Right renal cortex interstitium (tissue), 3 donors: ENCODE data around the gene TM4SF5. TPM values are rescaled to one million over a fixed set of nuclear protein-coding genes. Genes with fewer than 3 reads are reported as not detected.

ENCODE experiments used
- DNase-seq, 3 donors: peaks; one replicate each; pipeline ENCODE4 v3.0.0-alpha.2; 2013; ENCODE audit warnings: low read depth in 3 of 3, low spot score in 2 of 3
- polyA plus RNA-seq, 3 donors: library from polyadenylated mRNA; unstranded; fragments of 120-200 nt; gene quantifications; one replicate each; pipeline ENCODE4 v1.2.1, GENCODE V29; 2013; ENCODE audit not compliant: insufficient read length in 3 of 3

The TM4SF5 gene
- polyA plus RNA-seq = 1 to 10 TPM in 2 of 3 donors, under 1 TPM in 1; 0.69 to 1.5 (median 1.4) TPM

GRCh38 chr17:4771519-4772234, at the start of gene TM4SF5:
TSS of gene TM4SF5 (plus strand) at chr17:4771886. CDS start at chr17:4771923, 37 bp downstream.
- DNase-seq = no peak

- no peak for DNase-seq
Measured at GRCh38 chr17:4722678-4723240, 48.9 kb upstream of the TM4SF5 start.

- DNase-seq = no peak
Measured at GRCh38 chr17:4724650-4725049, 47.0 kb upstream of the TM4SF5 start.

GRCh38 chr17:4725646-4726310, 45.9 kb upstream of the TM4SF5 start:
- DNase-seq = no peak

- no peak for DNase-seq
Measured at GRCh38 chr17:4728124-4728523, 43.6 kb upstream of the TM4SF5 start.

- no peak for DNase-seq
Measured at GRCh38 chr17:4733073-4733531, 38.6 kb upstream of the TM4SF5 start.

- DNase-seq = no peak
Measured at GRCh38 chr17:4734857-4735475, 36.7 kb upstream of the TM4SF5 start.

GRCh38 chr17:4735876-4736651, 35.6 kb upstream of the TM4SF5 start:
- DNase-seq = no peak

- no peak for DNase-seq
Measured at GRCh38 chr17:4738136-4739121, 33.3 kb upstream of the TM4SF5 start.

- DNase-seq = no peak
Measured at GRCh38 chr17:4739122-4740024, 32.3 kb upstream of the TM4SF5 start, which contains the start of the genes CXCL16 and ZMYND15. TSS of gene CXCL16 (minus strand) at chr17:4739928. CDS start at chr17:4739339, 589 bp downstream. TSS of gene ZMYND15 (plus strand) at chr17:4739833. CDS start at chr17:4740549, 716 bp downstream.

GRCh38 chr17:4740025-4740351, 31.7 kb upstream of the TM4SF5 start:
- DNase-seq = no peak

GRCh38 chr17:4740584-4740983, 31.1 kb upstream of the TM4SF5 start:
- DNase-seq = no peak

- no peak for DNase-seq
Measured at GRCh38 chr17:4741544-4741943, 30.1 kb upstream of the TM4SF5 start.

- no peak for DNase-seq
Measured at GRCh38 chr17:4742133-4742532, 29.6 kb upstream of the TM4SF5 start.

GRCh38 chr17:4742629-4743028, 29.1 kb upstream of the TM4SF5 start:
- DNase-seq = no peak

- DNase-seq = no peak
Measured at GRCh38 chr17:4743216-4743615, 28.5 kb upstream of the TM4SF5 start.

- DNase-seq = no peak
Measured at GRCh38 chr17:4743898-4744297, 27.8 kb upstream of the TM4SF5 start.
